SK-N-SH treated with all-trans-retinoic acid at 6 μM for 48 hours (cell line): Measurements from ENCODE around the gene RALA.

ENCODE experiments used
- ATAC-seq: fragments of 200-7000 bp; cut with Tn5 transposase; 3 replicates; pipeline ENCODE4 v1.9.1; 2020; ENCODE audit warnings: mild to moderate bottlenecking, moderate library complexity
- ARNTL ChIP-seq: fragments of 450-650 bp; formaldehyde crosslinking; IDR thresholded peaks from 2 replicates; pipeline ENCODE4 v1.5.0; 2020; ENCODE audit warnings: low read depth, mild to moderate bottlenecking, moderate library complexity, borderline replicate concordance
- BACH2 ChIP-seq: fragments of 250-450 bp; sonication (Bioruptor Pico); IDR thresholded peaks from 2 replicates; pipeline ENCODE4 v1.9.0; 2021; ENCODE audit warnings: mild to moderate bottlenecking, borderline replicate concordance
- CSDC2 ChIP-seq: fragments of 250-450 bp; sonication (Bioruptor Pico); IDR thresholded peaks from 2 replicates; pipeline ENCODE4 v1.5.0; 2020; ENCODE audit warnings: mild to moderate bottlenecking, moderate library complexity
- ESRRG ChIP-seq: fragments of 250-450 bp; sonication (Bioruptor Pico); IDR thresholded peaks from 2 replicates; pipeline ENCODE4 v1.6.1; 2021; ENCODE audit warnings: mild to moderate bottlenecking
- GLIS3 ChIP-seq: fragments of 250-450 bp; sonication (Bioruptor Pico); IDR thresholded peaks from 2 replicates; pipeline ENCODE4 v1.5.0; 2020; ENCODE audit warnings: mild to moderate bottlenecking, moderate library complexity
- ISL1 ChIP-seq: fragments of 250-450 bp; sonication (Bioruptor Pico); IDR thresholded peaks from 2 replicates; pipeline ENCODE4 v2.1.2; 2022; ENCODE audit warnings: mild to moderate bottlenecking, moderate library complexity
- OSR1 ChIP-seq: fragments of 250-450 bp; sonication (Bioruptor Pico); IDR thresholded peaks from 2 replicates; pipeline ENCODE4 v1.8.0; 2022; ENCODE audit warnings: moderate library complexity, mild to moderate bottlenecking, inconsistent platforms
- PATZ1 ChIP-seq: fragments of 250-450 bp; sonication (Bioruptor Pico); IDR thresholded peaks from 2 replicates; pipeline ENCODE4 v1.8.0; 2020; ENCODE audit warnings: mild to moderate bottlenecking, moderate library complexity, borderline replicate concordance
- POU6F1 ChIP-seq: fragments of 250-450 bp; sonication (Bioruptor Pico); IDR thresholded peaks from 2 replicates; pipeline ENCODE4 v1.8.0; 2021; ENCODE audit warnings: low read depth, mild to moderate bottlenecking, moderate library complexity, borderline replicate concordance
- PPARA ChIP-seq: fragments of 250-450 bp; sonication (Bioruptor Pico); IDR thresholded peaks from 2 replicates; pipeline ENCODE4 v1.5.0; 2020; ENCODE audit warnings: mild to moderate bottlenecking, borderline replicate concordance
- RARB ChIP-seq: fragments of 250-450 bp; sonication (Bioruptor Pico); IDR thresholded peaks from 2 replicates; pipeline ENCODE4 v1.8.0; 2021; ENCODE audit warnings: mild to moderate bottlenecking, moderate library complexity
- SNAI2 ChIP-seq: fragments of 250-450 bp; sonication (Bioruptor Pico); IDR thresholded peaks from 2 replicates; pipeline ENCODE4 v1.5.0; 2020; ENCODE audit warnings: mild to moderate bottlenecking, moderate library complexity
- TCF4 ChIP-seq: fragments of 250-450 bp; sonication (Bioruptor Pico); IDR thresholded peaks from 2 replicates; pipeline ENCODE4 v1.8.0; 2021; ENCODE audit warnings: mild to moderate bottlenecking, moderate library complexity, borderline replicate concordance
- TOX ChIP-seq: fragments of 250-450 bp; sonication (Bioruptor Pico); IDR thresholded peaks from 2 replicates; pipeline ENCODE4 v1.8.0; 2021; ENCODE audit warnings: mild to moderate bottlenecking, moderate library complexity, borderline replicate concordance
- TSHZ2 ChIP-seq: fragments of 250-450 bp; sonication (Bioruptor Pico); IDR thresholded peaks from 2 replicates; pipeline ENCODE4 v1.5.0; 2020; ENCODE audit warnings: mild to moderate bottlenecking, moderate library complexity
- ZC3H10 ChIP-seq: fragments of 250-450 bp; sonication (Bioruptor Pico); IDR thresholded peaks from 2 replicates; pipeline ENCODE4 v1.5.1; 2021; ENCODE audit warnings: mild to moderate bottlenecking, moderate library complexity
- ZFP3 ChIP-seq: fragments of 250-450 bp; sonication (Bioruptor Pico); IDR thresholded peaks from 2 replicates; pipeline ENCODE4 v1.5.0; 2020; ENCODE audit warnings: mild to moderate bottlenecking, moderate library complexity
- ZFP30 ChIP-seq: fragments of 450-650 bp; formaldehyde crosslinking; IDR thresholded peaks from 2 replicates; pipeline ENCODE4 v1.5.0; 2022; ENCODE audit warnings: mild to moderate bottlenecking, moderate library complexity
- ZNF565 ChIP-seq: fragments of 450-650 bp; formaldehyde crosslinking; conservative IDR thresholded peaks from 2 replicates; pipeline ENCODE4 v1.5.0; 2020; ENCODE audit warnings: low read depth, mild to moderate bottlenecking, moderate library complexity
- ZNF70 ChIP-seq: fragments of 450-650 bp; formaldehyde crosslinking; IDR thresholded peaks from 2 replicates; pipeline ENCODE4 v1.5.0; 2020; ENCODE audit warnings: mild to moderate bottlenecking, moderate library complexity
- ZNF8 ChIP-seq: fragments of 450-650 bp; formaldehyde crosslinking; IDR thresholded peaks from 2 replicates; pipeline ENCODE4 v1.5.0; 2020; ENCODE audit warnings: mild to moderate bottlenecking, moderate library complexity
- TF ChIP-seq, protein P1 (sequence below): fragments of 250-450 bp; sonication (Bioruptor Pico); IDR thresholded peaks from 2 replicates; pipeline ENCODE4 v1.5.1; 2020; ENCODE audit warnings: low read depth, mild to moderate bottlenecking, moderate library complexity
- TF ChIP-seq, protein P2 (sequence below): fragments of 250-450 bp; sonication (Bioruptor Pico); IDR thresholded peaks from 2 replicates; pipeline ENCODE4 v1.5.1; 2021; ENCODE audit warnings: mild to moderate bottlenecking, moderate library complexity

The RALA gene

GRCh38 chr7:39727231-39728012 lies 104.0 kb downstream of the RALA start:
- no peak for ATAC-seq
- no peak for TF ChIP-seq PPARA (CRISPR knock-in tag)
- TF ChIP-seq GLIS3 (CRISPR knock-in tag): no peak
- TF ChIP-seq ZC3H10 (CRISPR knock-in tag): no peak
- TF ChIP-seq OSR1 (CRISPR knock-in tag): no peak

DNA sequence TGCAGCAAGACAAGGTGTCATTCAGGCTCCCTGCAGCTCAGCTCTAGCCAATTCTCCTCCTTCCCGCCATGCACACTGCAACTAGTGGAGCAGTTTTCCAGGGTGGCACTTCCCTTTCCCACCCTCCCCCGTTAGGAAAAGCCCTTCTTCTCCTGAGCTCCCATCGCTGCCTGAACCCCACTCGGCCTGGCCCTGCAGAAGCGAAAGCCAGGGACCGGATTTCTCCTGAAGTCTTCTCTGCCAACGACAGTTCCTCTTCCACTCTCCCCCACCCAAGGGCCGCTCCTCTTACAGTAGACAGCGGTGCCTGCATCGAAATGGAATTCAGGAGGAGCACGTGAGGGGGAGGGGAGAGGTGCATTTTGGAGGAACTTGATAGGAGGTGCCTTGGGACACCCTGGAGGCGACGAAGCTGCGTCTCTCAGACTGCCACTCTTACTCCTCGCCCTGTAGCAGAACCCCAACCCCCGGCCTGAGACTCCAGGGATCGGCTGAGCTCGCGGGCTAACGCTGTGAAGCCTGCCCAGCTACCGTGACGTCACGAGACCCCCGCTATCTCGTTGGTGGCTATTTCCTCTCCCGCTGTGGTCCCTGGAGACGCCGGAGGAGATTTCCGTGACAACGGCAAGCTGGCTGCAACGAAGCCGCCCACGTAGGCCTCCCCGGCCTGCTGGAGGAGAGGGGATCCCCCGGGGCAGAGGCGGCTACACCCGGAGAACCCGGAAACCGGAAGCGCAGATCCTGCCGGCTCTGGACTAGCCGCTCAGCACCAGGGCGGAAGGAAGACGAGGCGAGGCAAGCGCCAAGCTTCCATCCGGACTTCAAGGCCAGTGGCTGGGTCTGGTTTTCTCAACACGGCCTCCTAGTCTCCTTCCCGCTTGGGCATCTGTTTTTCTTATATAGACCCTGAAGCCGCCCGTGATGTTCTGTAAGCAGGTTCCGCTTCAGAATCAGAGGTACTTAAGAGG lies 109.7 kb downstream of the RALA start:
- TF ChIP-seq OSR1 (CRISPR knock-in tag): no peak
- TF ChIP-seq ESRRG (CRISPR knock-in tag): no peak
- TF ChIP-seq, protein P1, sequence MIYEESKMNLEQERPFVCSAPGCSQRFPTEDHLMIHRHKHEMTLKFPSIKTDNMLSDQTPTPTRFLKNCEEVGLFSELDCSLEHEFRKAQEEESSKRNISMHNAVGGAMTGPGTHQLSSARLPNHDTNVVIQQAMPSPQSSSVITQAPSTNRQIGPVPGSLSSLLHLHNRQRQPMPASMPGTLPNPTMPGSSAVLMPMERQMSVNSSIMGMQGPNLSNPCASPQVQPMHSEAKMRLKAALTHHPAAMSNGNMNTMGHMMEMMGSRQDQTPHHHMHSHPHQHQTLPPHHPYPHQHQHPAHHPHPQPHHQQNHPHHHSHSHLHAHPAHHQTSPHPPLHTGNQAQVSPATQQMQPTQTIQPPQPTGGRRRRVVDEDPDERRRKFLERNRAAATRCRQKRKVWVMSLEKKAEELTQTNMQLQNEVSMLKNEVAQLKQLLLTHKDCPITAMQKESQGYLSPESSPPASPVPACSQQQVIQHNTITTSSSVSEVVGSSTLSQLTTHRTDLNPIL: no peak
- TF ChIP-seq TOX (CRISPR knock-in tag): no peak
- 0 out of 2 replicates have a peak, but pooled peaks have one; percentile 35 for TF ChIP-seq CSDC2 (CRISPR knock-in tag)
- TF ChIP-seq, protein P2, sequence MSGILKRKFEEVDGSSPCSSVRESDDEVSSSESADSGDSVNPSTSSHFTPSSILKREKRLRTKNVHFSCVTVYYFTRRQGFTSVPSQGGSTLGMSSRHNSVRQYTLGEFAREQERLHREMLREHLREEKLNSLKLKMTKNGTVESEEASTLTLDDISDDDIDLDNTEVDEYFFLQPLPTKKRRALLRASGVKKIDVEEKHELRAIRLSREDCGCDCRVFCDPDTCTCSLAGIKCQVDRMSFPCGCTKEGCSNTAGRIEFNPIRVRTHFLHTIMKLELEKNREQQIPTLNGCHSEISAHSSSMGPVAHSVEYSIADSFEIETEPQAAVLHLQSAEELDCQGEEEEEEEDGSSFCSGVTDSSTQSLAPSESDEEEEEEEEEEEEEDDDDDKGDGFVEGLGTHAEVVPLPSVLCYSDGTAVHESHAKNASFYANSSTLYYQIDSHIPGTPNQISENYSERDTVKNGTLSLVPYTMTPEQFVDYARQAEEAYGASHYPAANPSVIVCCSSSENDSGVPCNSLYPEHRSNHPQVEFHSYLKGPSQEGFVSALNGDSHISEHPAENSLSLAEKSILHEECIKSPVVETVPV (CRISPR knock-in tag): 0 out of 2 replicates have a peak, but pooled peaks have one; percentile 62
- TF ChIP-seq ARNTL (CRISPR knock-in tag): no peak
- TF ChIP-seq TSHZ2: peak; percentile 59
- no peak for TF ChIP-seq PATZ1 (CRISPR knock-in tag)
- TF ChIP-seq ZNF8 (CRISPR knock-in tag): no peak
- no peak for TF ChIP-seq TCF4 (CRISPR knock-in tag)
- TF ChIP-seq PPARA (CRISPR knock-in tag): no peak
- TF ChIP-seq ZFP3 (CRISPR knock-in tag): peak; percentile 56; the same call in 1 of the 2 replicates
- no peak for TF ChIP-seq RARB
- no peak for TF ChIP-seq ZC3H10 (CRISPR knock-in tag)
- no peak for TF ChIP-seq GLIS3 (CRISPR knock-in tag)
- no peak for TF ChIP-seq ZNF70 (CRISPR knock-in tag)
- TF ChIP-seq BACH2 (CRISPR knock-in tag): no peak
- TF ChIP-seq ISL1 (CRISPR knock-in tag): no peak
- no peak for TF ChIP-seq POU6F1 (CRISPR knock-in tag)
- no peak; the same call in 1 of the 2 replicates for TF ChIP-seq SNAI2 (CRISPR knock-in tag)
- TF ChIP-seq ZFP30 (CRISPR knock-in tag): no peak; the same call in 1 of the 2 replicates
- no peak for TF ChIP-seq ZNF565
- TF ChIP-seq, all 23 proteins: peak for 4
- ATAC-seq: peak; percentile 92
